ENCODE measurements around the gene PRKCA.
A peak's percentile ranks its signal among the peaks of the same experiment; 100 is the strongest.
"Not testable (repeated sequence)": the region's sequence is repeated elsewhere in the genome, so short reads cannot be mapped to it uniquely, and the experiment has no call there.

Gene PRKCA

GRCh38 chr17:66338937-66339336 is 36.5 kb downstream of the PRKCA start:
- no peak overlapping the region for H3K4me3 ChIP-seq (ENCODE audit: low read depth, low read length)
- no peak for TF ChIP-seq CTCF (IDR thresholded peaks at IDR 0.05; ENCODE audit: low read depth, low read length, missing control alignments)
- in situ Hi-C loops (cut with HindIII; ENCODE audit: low pct_ligation_motif_present, low sequenced_read_pairs) = no loop called here

GRCh38 chr17:66339561-66339960 is 37.1 kb downstream of the PRKCA start:
- no peaks in the 10 kb centered on the region for H3K27me3 ChIP-seq (replicated peaks)
- no peak for TF ChIP-seq CTCF (IDR thresholded peaks at IDR 0.05; ENCODE audit: low read depth, low read length, missing control alignments)
- no peak for DNase-seq
- no peak overlapping the region for H3K27ac ChIP-seq
- in situ Hi-C loops (cut with HindIII; ENCODE audit: low pct_ligation_motif_present, low sequenced_read_pairs) = no loop called here
- H3K4me3 ChIP-seq (ENCODE audit: low read depth, low read length) = no peak overlapping the region
- no peaks in the 10 kb centered on the region for H3K36me3 ChIP-seq (replicated peaks)

More at GRCh38 chr17:66338937-66339336, 36.5 kb downstream of the PRKCA start:
- Histone ChIP-seq H3K27me3 (replicated peaks) (no peaks in the 10 kb centered on the region), H3K36me3 (replicated peaks) (no peaks in the 10 kb centered on the region), H3K27ac (no peak overlapping the region)
- no peak for DNase-seq

GRCh38 chr17:66340720-66341119 is 38.3 kb downstream of the PRKCA start:
- Histone ChIP-seq H3K27me3 (replicated peaks) (no peaks in the 10 kb centered on the region), H3K4me3 (ENCODE audit: low read depth, low read length) (no peak overlapping the region), H3K27ac (no peak overlapping the region), H3K36me3 (replicated peaks) (no peaks in the 10 kb centered on the region)
- no peak for DNase-seq
- no peak for TF ChIP-seq CTCF (IDR thresholded peaks at IDR 0.05; ENCODE audit: low read depth, low read length, missing control alignments)
- in situ Hi-C loops (cut with HindIII; ENCODE audit: low pct_ligation_motif_present, low sequenced_read_pairs) = no loop called here

GRCh38 chr17:66341462-66341861 is 39.0 kb downstream of the PRKCA start:
- DNase-seq = no peak
- Histone ChIP-seq H3K27me3 (replicated peaks) (no peaks in the 10 kb centered on the region), H3K36me3 (replicated peaks) (no peaks in the 10 kb centered on the region), H3K27ac (no peak overlapping the region), H3K4me3 (ENCODE audit: low read depth, low read length) (no peak overlapping the region)
- in situ Hi-C loops (cut with HindIII; ENCODE audit: low pct_ligation_motif_present, low sequenced_read_pairs) = no loop called here
- no peak for TF ChIP-seq CTCF (IDR thresholded peaks at IDR 0.05; ENCODE audit: low read depth, low read length, missing control alignments)

- H3K27ac ChIP-seq; H3K27me3 ChIP-seq (replicated peaks); H3K36me3 ChIP-seq (replicated peaks); H3K4me3 ChIP-seq (ENCODE audit: low read depth, low read length); DNase-seq; in situ Hi-C loops (cut with HindIII; ENCODE audit: low pct_ligation_motif_present, low sequenced_read_pairs): not testable (repeated sequence)
These were observed 39.9 kb downstream of the PRKCA start for GRCh38 chr17:66342263-66342662.

- DNase-seq = peak; percentile 29
- TF ChIP-seq CTCF (IDR thresholded peaks at IDR 0.05; ENCODE audit: low read depth, low read length, missing control alignments) = no peak
- Histone ChIP-seq H3K4me3 (ENCODE audit: low read depth, low read length) (no peak overlapping the region), H3K27me3 (replicated peaks) (no peaks in the 10 kb centered on the region), H3K27ac (no peak overlapping the region), H3K36me3 (replicated peaks) (no peaks in the 10 kb centered on the region)
- in situ Hi-C loops (cut with HindIII; ENCODE audit: low pct_ligation_motif_present, low sequenced_read_pairs) = no loop called here
These were observed 41.2 kb downstream of the PRKCA start for GRCh38 chr17:66343531-66344078.

All from brain microvascular endothelial cell (primary cell).